GM21423 (cell line): ENCODE results near the gene ISOC1.

Experiments used
- ATAC-seq: cut with Tn5 transposase; IDR thresholded peaks from one replicate; pipeline ENCODE4 v1.9.1; 2021; ENCODE audit warnings: mild to moderate bottlenecking, moderate library complexity; ENCODE audit not compliant: unreplicated experiment

ISOC1 gene

DNA sequence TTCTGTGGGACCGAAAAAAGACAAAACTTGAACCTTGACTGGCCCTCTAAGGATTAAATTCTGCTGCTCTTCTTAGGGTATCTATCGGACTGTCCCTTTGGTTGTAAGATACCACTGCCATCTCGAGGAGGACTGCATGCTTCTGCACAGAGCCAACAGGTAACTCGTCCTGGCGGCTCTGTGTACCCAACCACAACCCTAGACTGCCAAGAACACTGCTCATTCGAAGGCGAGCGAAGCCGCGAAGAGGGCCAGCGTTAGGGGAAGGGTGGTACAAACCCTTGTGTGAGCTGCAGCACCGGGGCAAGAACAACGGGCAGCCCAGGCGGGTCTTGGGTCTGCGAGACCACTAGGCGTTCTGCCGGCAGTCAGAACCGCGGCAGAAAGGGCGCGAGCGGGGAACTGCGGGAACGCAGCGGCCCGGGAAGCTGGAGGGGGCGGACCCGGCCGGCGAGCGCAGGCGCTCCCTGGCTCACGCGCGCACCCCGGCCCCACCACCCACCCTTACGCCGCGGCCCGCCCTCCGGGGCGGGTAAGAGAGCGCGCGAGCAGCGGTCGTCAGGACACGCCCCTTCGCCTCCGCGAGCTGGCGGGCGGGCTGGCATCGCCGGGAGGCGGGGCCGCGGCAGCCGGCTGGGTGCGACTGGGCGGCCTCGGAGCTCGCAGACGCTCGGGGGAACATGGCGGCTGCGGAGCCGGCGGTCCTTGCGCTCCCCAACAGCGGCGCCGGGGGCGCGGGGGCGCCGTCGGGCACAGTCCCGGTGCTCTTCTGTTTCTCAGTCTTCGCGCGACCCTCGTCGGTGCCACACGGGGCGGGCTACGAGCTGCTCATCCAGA is at the start of gene ISOC1:
ISOC1 (plus strand) TSS at position 663 of the 837 bp plus-strand sequence; CDS start at position 681, 18 bp downstream.
- peak; percentile 88 for ATAC-seq

DNA sequence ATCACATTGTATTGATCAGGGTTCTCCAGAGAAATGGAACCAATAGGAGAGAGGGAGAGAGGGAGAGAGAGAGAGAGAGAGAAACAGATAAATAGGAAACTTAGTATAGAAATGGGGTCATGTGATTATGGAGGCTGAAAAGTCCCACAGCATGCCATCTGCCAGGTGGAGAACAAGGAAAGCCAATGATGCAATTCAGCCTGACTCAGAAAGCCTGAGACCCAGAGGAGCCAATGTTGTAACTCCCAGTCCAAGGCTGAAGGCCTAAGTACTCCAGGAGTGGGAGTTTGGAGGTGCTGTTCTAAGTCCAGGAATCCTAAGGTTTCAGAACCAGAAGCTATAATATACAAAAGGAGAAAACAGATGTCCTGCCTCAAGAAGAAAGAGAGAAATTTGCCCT is 48.4 kb upstream of the ISOC1 start:
- no peak for ATAC-seq

GRCh38 chr5:129048509-129048908 is 46.0 kb upstream of the ISOC1 start:
- no peak for ATAC-seq

- no peak for ATAC-seq
Measured at GRCh38 chr5:129049126-129049799, 45.3 kb upstream of the ISOC1 start.

DNA sequence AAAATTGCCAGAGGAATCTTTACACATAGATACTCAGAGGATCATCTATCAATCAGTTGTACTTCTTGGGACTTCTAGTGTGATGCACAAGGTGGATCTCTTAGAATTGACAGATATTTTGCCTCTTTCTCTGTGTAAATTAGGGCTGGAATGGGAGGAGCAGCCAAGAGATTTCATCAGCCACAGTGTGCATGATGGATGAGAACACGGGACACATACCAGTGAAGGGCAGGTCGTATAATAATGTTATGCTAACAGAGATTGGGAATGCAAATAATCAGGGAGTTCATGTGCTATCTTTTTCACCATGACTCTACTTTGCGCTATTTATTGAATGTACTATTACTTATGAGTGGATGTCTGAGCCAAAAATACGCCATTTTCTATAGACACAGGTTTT is 43.3 kb upstream of the ISOC1 start:
- no peak for ATAC-seq

- no peak for ATAC-seq
Measured at GRCh38 chr5:129053438-129053837, 41.1 kb upstream of the ISOC1 start.

DNA sequence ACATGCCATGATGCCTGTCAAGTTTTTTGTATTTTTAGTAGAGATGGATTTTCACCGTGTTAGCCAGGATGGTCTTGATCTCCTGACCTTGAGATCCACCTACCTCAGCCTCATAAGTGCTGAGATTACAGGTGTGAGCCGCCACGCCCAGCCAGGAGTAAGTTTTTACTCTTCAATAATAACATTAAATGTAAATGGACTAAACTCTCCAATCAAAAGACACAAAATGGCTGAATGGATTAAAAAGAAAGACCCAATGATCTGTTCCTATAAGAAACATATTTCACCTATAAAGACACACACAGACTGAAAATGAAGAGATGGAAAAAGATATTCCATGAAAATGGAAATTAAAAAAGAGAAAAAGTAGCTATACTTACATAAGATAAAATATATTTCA is 37.2 kb upstream of the ISOC1 start:
- ATAC-seq, result no peak

DNA sequence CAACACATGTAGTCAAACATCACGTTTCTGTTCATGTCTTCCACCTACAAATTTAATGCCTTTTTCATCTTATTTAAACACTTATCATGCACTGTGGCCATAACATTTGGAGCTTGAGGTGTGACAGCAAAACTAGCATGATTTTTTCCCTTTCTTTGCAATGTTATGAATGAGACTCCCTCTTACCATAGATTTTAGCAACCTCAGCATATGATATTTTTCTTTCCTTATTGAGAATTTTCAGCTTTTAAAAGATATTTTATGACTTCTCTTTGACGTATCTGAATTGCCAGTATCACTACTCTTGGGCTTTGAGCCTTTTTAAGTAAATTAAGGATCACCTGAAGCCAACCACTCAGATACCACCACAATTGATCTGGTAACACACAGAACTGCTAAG is 32.7 kb upstream of the ISOC1 start:
- no peak for ATAC-seq

GRCh38 chr5:129063483-129064113 is 31.0 kb upstream of the ISOC1 start:
- ATAC-seq, result no peak

- no peak for ATAC-seq
Measured at GRCh38 chr5:129065721-129066120, 28.8 kb upstream of the ISOC1 start.

DNA sequence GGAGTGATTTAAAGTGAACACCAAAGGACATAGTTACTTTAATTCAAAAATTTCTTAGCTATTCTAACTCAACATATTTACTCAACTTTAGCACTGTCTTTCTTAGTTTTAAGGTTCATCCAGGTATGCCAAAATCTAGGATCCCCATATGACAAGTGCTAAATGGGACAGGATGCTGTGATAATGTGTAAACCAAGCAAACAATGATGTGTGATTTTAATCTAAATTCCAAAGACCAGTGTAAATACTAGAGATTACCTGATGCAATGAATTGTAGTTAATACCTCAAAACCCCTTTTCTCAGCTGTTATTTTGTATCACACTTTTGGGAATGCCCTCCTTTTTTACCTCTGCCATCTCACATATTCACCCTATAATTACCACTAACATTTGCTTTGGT is 26.8 kb upstream of the ISOC1 start:
- no peak for ATAC-seq

DNA sequence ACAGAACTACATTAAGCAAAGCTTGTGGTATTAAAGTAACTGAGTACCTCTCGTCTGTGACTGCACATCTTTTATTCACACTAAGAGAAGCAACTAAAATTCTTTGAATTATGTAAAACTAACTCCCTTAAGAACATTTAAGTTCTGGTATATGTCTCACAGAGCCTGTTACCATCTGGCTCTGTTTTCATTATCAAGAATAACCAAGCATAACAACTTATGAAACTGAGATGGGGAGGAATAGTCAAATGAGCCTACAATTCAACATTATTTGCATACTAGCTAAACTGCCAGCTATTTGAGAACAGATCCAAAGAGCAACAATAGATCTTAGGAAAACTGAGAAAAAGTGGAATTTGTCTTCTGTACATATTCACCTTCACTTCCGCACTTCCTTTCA is 25.3 kb upstream of the ISOC1 start:
- ATAC-seq, result no peak

GRCh38 chr5:129073111-129073510 is 21.4 kb upstream of the ISOC1 start:
- no peak for ATAC-seq

DNA sequence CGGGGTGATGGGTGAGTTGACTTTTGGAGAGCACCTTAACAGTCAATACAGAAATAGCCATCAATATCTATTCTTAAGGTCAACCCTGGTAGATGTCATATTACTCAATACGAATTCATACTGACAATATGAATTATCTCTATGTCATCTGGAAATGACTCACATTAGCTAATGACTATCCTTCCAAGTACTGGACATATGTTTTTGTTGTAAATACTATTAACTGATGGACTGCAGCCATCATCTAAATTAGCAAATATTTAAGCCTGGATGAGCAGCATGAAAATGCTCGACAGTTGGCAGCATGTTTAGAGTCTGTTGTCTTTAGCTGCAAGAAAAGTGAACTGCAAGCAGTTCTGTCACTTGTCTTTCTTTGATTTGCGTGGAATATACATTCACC is 19.6 kb upstream of the ISOC1 start:
- ATAC-seq, result no peak

- no peak for ATAC-seq
Measured at GRCh38 chr5:129077433-129078075, 17.0 kb upstream of the ISOC1 start.

GRCh38 chr5:129078247-129078646 is 16.3 kb upstream of the ISOC1 start:
- ATAC-seq, result no peak

- ATAC-seq, result no peak
Measured at GRCh38 chr5:129078660-129079059, 15.9 kb upstream of the ISOC1 start.

GRCh38 chr5:129079496-129079895 is 15.1 kb upstream of the ISOC1 start:
- no peak for ATAC-seq

GRCh38 chr5:129080766-129081165 is 13.8 kb upstream of the ISOC1 start:
- ATAC-seq, result no peak

GRCh38 chr5:129082225-129083136 is 12.1 kb upstream of the ISOC1 start:
- ATAC-seq, result no peak
